HepG2 (cell line): Measurements from ENCODE around the gene ZNF606. TPM values are rescaled to one million over a fixed set of nuclear protein-coding genes. Genes with fewer than 3 reads are reported as not detected.

Source experiments
- CC2D1A ChIP-seq: sonication (generic); formaldehyde crosslinking; IDR thresholded peaks from 2 replicates; pipeline ENCODE4 v1.8.1; 2023; ENCODE audit warnings: mild to moderate bottlenecking, missing genetic modification reagents
- GZF1 ChIP-seq: sonication (generic); formaldehyde crosslinking; IDR thresholded peaks from 2 replicates; pipeline ENCODE4 v1.5.1; 2020; ENCODE audit warnings: mild to moderate bottlenecking, missing genetic modification reagents
- HNF1B ChIP-seq: sonication (generic); formaldehyde crosslinking; IDR thresholded peaks from 2 replicates; pipeline ENCODE4 v1.5.1; 2020; ENCODE audit warnings: mild to moderate bottlenecking, moderate library complexity, missing genetic modification reagents
- HNRNPK ChIP-seq: fragments of 200-400 bp; formaldehyde crosslinking; IDR thresholded peaks from 2 replicates; pipeline ENCODE4 v1.6.1; 2018; ENCODE audit warnings: low read length, low read depth, moderate library complexity, mild to moderate bottlenecking; ENCODE audit not compliant: poor library complexity, severe bottlenecking
- ONECUT2 ChIP-seq: sonication (generic); formaldehyde crosslinking; IDR thresholded peaks from 2 replicates; pipeline ENCODE4 v1.4.0; 2020; ENCODE audit warnings: missing genetic modification reagents
- THAP7 ChIP-seq: sonication (generic); formaldehyde crosslinking; IDR thresholded peaks from 2 replicates; pipeline ENCODE4 v1.8.1; 2023; ENCODE audit warnings: mild to moderate bottlenecking, missing genetic modification reagents
- ZBTB3 ChIP-seq: sonication (generic); formaldehyde crosslinking; IDR thresholded peaks from 2 replicates; pipeline ENCODE4 v1.4.0; 2020; ENCODE audit warnings: low read depth, mild to moderate bottlenecking, moderate library complexity, missing genetic modification reagents, borderline replicate concordance
- ZBTB33 ChIP-seq: sonication (generic); formaldehyde crosslinking; IDR thresholded peaks from 2 replicates; pipeline ENCODE4 v1.4.0; 2020; ENCODE audit warnings: missing genetic modification reagents
- ZBTB40 ChIP-seq, 2 experiments: fragments of 450-650 bp in 1 of 2; sonication (generic) in 1 of 2; formaldehyde crosslinking in 1 of 2; IDR thresholded peaks; 2 replicates each; pipeline versions ENCODE4 v1.6.1 to v1.8.0; 2016 to 2022; ENCODE audit warnings: antibody characterized with exemption in 1 of 2, mild to moderate bottlenecking in 1 of 2, missing genetic modification reagents in 1 of 2
- ZFP91 ChIP-seq: sonication (generic); formaldehyde crosslinking; IDR thresholded peaks from 2 replicates; pipeline ENCODE4 v1.9.0; 2022; ENCODE audit warnings: missing genetic modification reagents, mild to moderate bottlenecking, borderline replicate concordance
- ZNF678 ChIP-seq: sonication (generic); formaldehyde crosslinking; IDR thresholded peaks from 2 replicates; pipeline ENCODE4 v1.4.0; 2020; ENCODE audit warnings: mild to moderate bottlenecking, missing genetic modification reagents
- polyA plus RNA-seq, 8 experiments: library from polyadenylated mRNA; depleted of rRNA in 3 of 8; stranded (reverse) in 7 of 8; unstranded in 1 of 8; fragments of >200 nt; fragmentation: Illumina TruSeq in 4 of 8; extraction: Trizol in 4 of 8; gene quantifications; 2 replicates each; pipeline versions ENCODE4 v1.2.1 to v1.2.3, GENCODE V29; 2011 to 2016; ENCODE audit warnings: low read depth in 4 of 8, missing spikeins in 1 of 8, mixed read lengths in 1 of 8; ENCODE audit not compliant: insufficient read depth in 1 of 8
- total RNA-seq, 5 experiments: library from RNA; depleted of rRNA; stranded (reverse); fragments of >200 nt; fragmentation: Illumina TruSeq; extraction: Trizol; gene quantifications; 2 replicates each; pipeline ENCODE4 v1.2.3, GENCODE V29; 2016; ENCODE audit warnings: low read depth in 1 of 5

Gene ZNF606
- total and polyA plus RNA-seq, 2 of the 13 experiments (the other 11 are each of a cell fraction or from before 2014, with no cell fraction given) = 4.2 to 14.8 TPM

DNA sequence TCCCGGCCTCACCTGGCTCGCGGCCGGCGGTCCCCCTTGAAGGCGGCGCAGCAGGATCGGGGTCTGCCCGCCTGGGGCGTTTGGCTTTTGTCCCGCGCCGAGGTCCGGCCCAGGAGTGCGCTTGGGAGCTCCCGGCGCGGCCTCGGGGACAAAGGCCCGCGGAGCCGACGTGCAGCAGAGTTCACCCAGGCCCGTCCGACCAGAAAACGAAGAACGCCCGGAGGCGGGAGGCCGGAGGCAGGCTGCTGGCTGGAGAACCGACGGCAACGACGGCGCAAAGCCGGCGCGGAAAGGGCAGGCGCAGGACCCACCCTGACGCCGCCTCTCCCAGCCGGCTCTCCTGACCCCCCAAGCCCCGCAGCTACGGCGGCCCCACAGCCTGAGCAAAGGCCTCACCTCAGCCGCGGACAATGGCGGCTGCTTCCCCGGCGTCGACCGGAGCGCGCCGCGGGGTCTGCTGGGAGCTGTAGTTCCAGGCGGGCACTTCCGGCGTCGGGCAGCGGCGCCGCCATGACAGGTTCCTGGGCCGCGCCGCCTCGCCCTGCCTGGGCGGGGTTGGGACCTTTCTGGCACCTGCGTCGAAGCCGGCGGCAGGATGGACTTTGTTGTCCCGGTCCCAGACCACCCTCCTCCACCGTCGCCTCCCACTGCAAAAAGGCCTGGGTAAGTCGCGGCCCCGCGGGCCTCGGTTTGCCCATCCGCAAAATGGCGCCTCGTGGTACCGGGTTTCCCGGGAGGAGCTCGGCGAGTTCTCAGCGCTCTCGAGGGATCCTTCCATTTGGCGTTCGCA is at the start of gene ZNF606 (continued):
- TF ChIP-seq ZFP91 (CRISPR knock-in tag) = peak; percentile 94
- TF ChIP-seq GZF1 (CRISPR knock-in tag) = peak; percentile 60; the same call in 1 of the 2 replicates
- peak; percentile 98 for TF ChIP-seq THAP7 (CRISPR knock-in tag)
- TF ChIP-seq ONECUT2 (CRISPR knock-in tag) = 0 out of 2 replicates have a peak, but pooled peaks have one; percentile 20
- peak; percentile 77 for TF ChIP-seq HNRNPK
- no peak for TF ChIP-seq ZBTB40 (IDR thresholded peaks at IDR 0.05)
- TF ChIP-seq ZBTB40 (CRISPR knock-in tag; IDR thresholded peaks at IDR 0.05) = peak; percentile 71; the same call in 1 of the 2 replicates
- peak; percentile 62 for TF ChIP-seq HNF1B
- TF ChIP-seq ZNF678 (CRISPR knock-in tag) = 0 out of 2 replicates have a peak, but pooled peaks have one; percentile 65
- TF ChIP-seq ZBTB3 (CRISPR knock-in tag) = no peak
- TF ChIP-seq CC2D1A (CRISPR knock-in tag) = 0 out of 2 replicates have a peak, but pooled peaks have one; percentile 24
- TF ChIP-seq ZBTB33 (CRISPR knock-in tag) = peak; percentile 17; the same call in 1 of the 2 replicates
